22Rv1 (cell line): ENCODE results near the gene CAMK2N2.

Source experiments
- ZFX ChIP-seq: fragments of 450-650 bp; IDR thresholded peaks from 2 replicates; pipeline ENCODE4 v1.6.1; 2017; ENCODE audit warnings: antibody characterized with exemption, borderline replicate concordance
- TF ChIP-seq, protein P1 (sequence below): fragments of 450-650 bp; IDR thresholded peaks from 2 replicates; pipeline ENCODE4 v1.5.1; 2017; ENCODE audit warnings: mild to moderate bottlenecking

DNA sequence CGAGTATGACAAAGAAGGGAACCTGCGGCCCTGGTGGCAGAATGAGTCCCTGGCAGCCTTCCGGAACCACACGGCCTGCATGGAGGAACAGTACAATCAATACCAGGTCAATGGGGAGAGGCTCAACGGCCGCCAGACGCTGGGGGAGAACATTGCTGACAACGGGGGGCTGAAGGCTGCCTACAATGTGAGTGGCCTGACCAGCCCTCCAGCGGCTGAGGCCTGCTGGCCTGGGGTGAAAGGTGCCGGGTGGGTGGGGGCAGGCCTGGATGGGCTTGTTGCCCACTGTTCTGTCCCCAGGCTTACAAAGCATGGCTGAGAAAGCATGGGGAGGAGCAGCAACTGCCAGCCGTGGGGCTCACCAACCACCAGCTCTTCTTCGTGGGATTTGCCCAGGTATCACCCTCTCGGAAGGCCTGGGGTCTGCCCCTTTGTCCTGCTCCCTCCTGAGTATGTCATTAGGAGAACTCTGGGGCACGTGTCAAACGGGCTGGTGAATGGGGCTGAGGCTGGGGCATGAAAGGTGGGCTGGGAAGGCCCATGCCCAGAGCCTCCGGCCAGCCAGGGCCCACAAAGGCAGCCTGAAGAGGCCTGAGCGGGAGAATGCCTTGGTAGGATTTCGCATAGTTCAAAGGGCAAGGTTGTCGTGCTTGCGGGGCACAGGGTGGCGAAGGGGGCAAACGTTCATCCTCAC is 29.8 kb upstream of the CAMK2N2 start:
- TF ChIP-seq, protein P1, sequence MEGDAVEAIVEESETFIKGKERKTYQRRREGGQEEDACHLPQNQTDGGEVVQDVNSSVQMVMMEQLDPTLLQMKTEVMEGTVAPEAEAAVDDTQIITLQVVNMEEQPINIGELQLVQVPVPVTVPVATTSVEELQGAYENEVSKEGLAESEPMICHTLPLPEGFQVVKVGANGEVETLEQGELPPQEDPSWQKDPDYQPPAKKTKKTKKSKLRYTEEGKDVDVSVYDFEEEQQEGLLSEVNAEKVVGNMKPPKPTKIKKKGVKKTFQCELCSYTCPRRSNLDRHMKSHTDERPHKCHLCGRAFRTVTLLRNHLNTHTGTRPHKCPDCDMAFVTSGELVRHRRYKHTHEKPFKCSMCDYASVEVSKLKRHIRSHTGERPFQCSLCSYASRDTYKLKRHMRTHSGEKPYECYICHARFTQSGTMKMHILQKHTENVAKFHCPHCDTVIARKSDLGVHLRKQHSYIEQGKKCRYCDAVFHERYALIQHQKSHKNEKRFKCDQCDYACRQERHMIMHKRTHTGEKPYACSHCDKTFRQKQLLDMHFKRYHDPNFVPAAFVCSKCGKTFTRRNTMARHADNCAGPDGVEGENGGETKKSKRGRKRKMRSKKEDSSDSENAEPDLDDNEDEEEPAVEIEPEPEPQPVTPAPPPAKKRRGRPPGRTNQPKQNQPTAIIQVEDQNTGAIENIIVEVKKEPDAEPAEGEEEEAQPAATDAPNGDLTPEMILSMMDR = no peak
- no peak for TF ChIP-seq ZFX
